IgD-negative memory B cell (primary cell): ENCODE measurements around the gene LRP8. TPM values are rescaled to one million over a fixed set of nuclear protein-coding genes. Genes with fewer than 3 reads are reported as not detected.

ENCODE experiments used
- H3K27ac Mint-ChIP-seq, 3 donors: one replicate each; pipeline ENCODE4 v1.8.0; 2020 to 2022; ENCODE audit warnings: mild to moderate bottlenecking in 3 of 3, mixed read lengths in 3 of 3, moderate library complexity in 1 of 3
- H3K27me3 Mint-ChIP-seq: one replicate; pipeline ENCODE4 v1.8.0; 2021; ENCODE audit warnings: mixed read lengths
- H3K36me3 Mint-ChIP-seq: one replicate; pipeline ENCODE4 v1.8.0; 2020; ENCODE audit warnings: mild to moderate bottlenecking, mixed read lengths
- H3K4me1 Mint-ChIP-seq, 3 donors: one replicate each; pipeline ENCODE4 v1.8.0; 2020 to 2022; ENCODE audit warnings: mixed read lengths in 3 of 3, mild to moderate bottlenecking in 1 of 3
- H3K4me3 Mint-ChIP-seq, 4 donors: one replicate each; pipeline ENCODE4 v1.8.0; 2020 to 2022; ENCODE audit warnings: mild to moderate bottlenecking in 4 of 4, mixed read lengths in 4 of 4, moderate library complexity in 3 of 4
- H3K9me3 Mint-ChIP-seq, 3 donors: one replicate each; pipeline ENCODE4 v1.8.0; 2020 to 2021; ENCODE audit warnings: mixed read lengths in 3 of 3, mild to moderate bottlenecking in 1 of 3
- polyA plus RNA-seq: library from polyadenylated mRNA; unstranded; fragments of 300-500 nt; fragmentation: Illumina TruSeq; gene quantifications from one replicate; pipeline ENCODE4 v1.2.3, GENCODE V29; 2021

LRP8 gene
- polyA plus RNA-seq, 1 donor from 2014 or later, result 0.95 TPM

GRCh38 chr1:53272349-53272748 lies 55.5 kb downstream of the LRP8 start:
- Mint-ChIP-seq H3K4me1 (peaks cover 0 to 8% (median 6%) of the 10 kb centered on the region in 3 donors), H3K27ac (no peak overlapping the region), H3K36me3 (no peaks in the 10 kb centered on the region), H3K4me3 (no peak overlapping the region), H3K27me3 (no peaks in the 10 kb centered on the region), H3K9me3 (no peaks in the 10 kb centered on the region)

GRCh38 chr1:53271446-53272090 lies 56.3 kb downstream of the LRP8 start:
- H3K9me3 Mint-ChIP-seq, result no peaks in the 10 kb centered on the region
- no peaks in the 10 kb centered on the region for H3K36me3 Mint-ChIP-seq
- H3K4me1 Mint-ChIP-seq, result peaks cover 0 to 8% (median 6%) of the 10 kb centered on the region in 3 donors
- H3K4me3 Mint-ChIP-seq, result no peak overlapping the region
- no peak overlapping the region for H3K27ac Mint-ChIP-seq
- no peaks in the 10 kb centered on the region for H3K27me3 Mint-ChIP-seq

- Mint-ChIP-seq H3K4me3 (no peak overlapping the region), H3K27me3 (no peaks in the 10 kb centered on the region), H3K27ac (no peak overlapping the region), H3K4me1 (peaks cover 0 to 8% (median 6%) of the 10 kb centered on the region in 3 donors), H3K36me3 (no peaks in the 10 kb centered on the region), H3K9me3 (no peaks in the 10 kb centered on the region)
Measured at GRCh38 chr1:53270873-53271272, 57.0 kb downstream of the LRP8 start.

- Mint-ChIP-seq H3K27me3 (no peaks in the 10 kb centered on the region), H3K4me1 (peaks cover 0 to 8% (median 6%) of the 10 kb centered on the region in 3 donors), H3K4me3 (no peak overlapping the region), H3K27ac (no peak overlapping the region), H3K9me3 (no peaks in the 10 kb centered on the region), H3K36me3 (no peaks in the 10 kb centered on the region)
Measured at GRCh38 chr1:53270107-53270506, 57.8 kb downstream of the LRP8 start.

GRCh38 chr1:53267761-53268160 lies 60.1 kb downstream of the LRP8 start:
- Mint-ChIP-seq H3K27me3 (no peaks in the 10 kb centered on the region), H3K27ac (no peak overlapping the region), H3K4me3 (no peak overlapping the region), H3K36me3 (peaks cover 2% of the 10 kb centered on the region), H3K9me3 (no peaks in the 10 kb centered on the region), H3K4me1 (peaks cover 0 to 8% (median 6%) of the 10 kb centered on the region in 3 donors)

GRCh38 chr1:53266038-53266437 lies 61.8 kb downstream of the LRP8 start:
- Mint-ChIP-seq H3K4me3 (no peak overlapping the region), H3K27me3 (no peaks in the 10 kb centered on the region), H3K4me1 (peaks cover 0 to 9% (median 8%) of the 10 kb centered on the region in 3 donors), H3K36me3 (peaks cover 4% of the 10 kb centered on the region), H3K27ac (no peak overlapping the region), H3K9me3 (no peaks in the 10 kb centered on the region)

- no peaks in the 10 kb centered on the region for H3K9me3 Mint-ChIP-seq
- no peak overlapping the region for H3K4me3 Mint-ChIP-seq
- H3K4me1 Mint-ChIP-seq, result peaks cover 0 to 12% (median 8%) of the 10 kb centered on the region in 3 donors
- no peaks in the 10 kb centered on the region for H3K27me3 Mint-ChIP-seq
- peaks cover 7% of the 10 kb centered on the region for H3K36me3 Mint-ChIP-seq
- H3K27ac Mint-ChIP-seq, result no peak overlapping the region
Measured at GRCh38 chr1:53265581-53265980, 62.3 kb downstream of the LRP8 start.

- H3K36me3 Mint-ChIP-seq, result peaks cover 7% of the 10 kb centered on the region
- H3K9me3 Mint-ChIP-seq, result no peaks in the 10 kb centered on the region
- H3K4me1 Mint-ChIP-seq, result peaks cover 6 to 13% (median 10%) of the 10 kb centered on the region in 3 donors
- no peak overlapping the region for H3K4me3 Mint-ChIP-seq
- no peak overlapping the region for H3K27ac Mint-ChIP-seq
- H3K27me3 Mint-ChIP-seq, result no peaks in the 10 kb centered on the region
Measured at GRCh38 chr1:53264048-53264447, 63.8 kb downstream of the LRP8 start.

GRCh38 chr1:53262000-53262399 lies 65.9 kb downstream of the LRP8 start:
- Mint-ChIP-seq H3K27me3 (no peaks in the 10 kb centered on the region), H3K27ac (no peak overlapping the region), H3K4me3 (no peak overlapping the region), H3K36me3 (peaks cover 9% of the 10 kb centered on the region), H3K9me3 (no peaks in the 10 kb centered on the region), H3K4me1 (peaks cover 6 to 13% (median 10%) of the 10 kb centered on the region in 3 donors)

GRCh38 chr1:53260631-53261247 lies 67.1 kb downstream of the LRP8 start:
- peak overlapping the region in 1 of 3 donors; percentile 71 for H3K27ac Mint-ChIP-seq
- no peaks in the 10 kb centered on the region for H3K27me3 Mint-ChIP-seq
- no peaks in the 10 kb centered on the region for H3K9me3 Mint-ChIP-seq
- H3K4me1 Mint-ChIP-seq, result peaks cover 6 to 13% (median 10%) of the 10 kb centered on the region in 3 donors
- peaks cover 9% of the 10 kb centered on the region for H3K36me3 Mint-ChIP-seq
- peak overlapping the region in 1 of 4 donors; percentile 48 for H3K4me3 Mint-ChIP-seq

- no peaks in the 10 kb centered on the region for H3K9me3 Mint-ChIP-seq
- H3K27ac Mint-ChIP-seq, result peak overlapping the region; percentile 14 to 91 (median 71)
- H3K4me1 Mint-ChIP-seq, result peaks cover 6 to 13% (median 10%) of the 10 kb centered on the region in 3 donors
- H3K36me3 Mint-ChIP-seq, result peaks cover 9% of the 10 kb centered on the region
- H3K4me3 Mint-ChIP-seq, result peak overlapping the region in 1 of 4 donors; percentile 2
- no peaks in the 10 kb centered on the region for H3K27me3 Mint-ChIP-seq
Measured at GRCh38 chr1:53259932-53260331, 67.9 kb downstream of the LRP8 start.

- peaks cover 6 to 13% (median 10%) of the 10 kb centered on the region in 3 donors for H3K4me1 Mint-ChIP-seq
- peak overlapping the region in 1 of 3 donors; percentile 67 for H3K27ac Mint-ChIP-seq
- H3K9me3 Mint-ChIP-seq, result no peaks in the 10 kb centered on the region
- no peak overlapping the region for H3K4me3 Mint-ChIP-seq
- peaks cover 7% of the 10 kb centered on the region for H3K36me3 Mint-ChIP-seq
- no peaks in the 10 kb centered on the region for H3K27me3 Mint-ChIP-seq
Measured at GRCh38 chr1:53258216-53258615, 69.7 kb downstream of the LRP8 start.

- H3K9me3 Mint-ChIP-seq, result no peaks in the 10 kb centered on the region
- H3K4me1 Mint-ChIP-seq, result peaks cover 6 to 13% (median 10%) of the 10 kb centered on the region in 3 donors
- H3K36me3 Mint-ChIP-seq, result peaks cover 7% of the 10 kb centered on the region
- H3K4me3 Mint-ChIP-seq, result no peak overlapping the region
- peak overlapping the region in 1 of 3 donors; percentile 67 for H3K27ac Mint-ChIP-seq
- H3K27me3 Mint-ChIP-seq, result no peaks in the 10 kb centered on the region
Measured at GRCh38 chr1:53257454-53258081, 70.3 kb downstream of the LRP8 start.

- Mint-ChIP-seq H3K4me3 (no peak overlapping the region), H3K27me3 (no peaks in the 10 kb centered on the region), H3K4me1 (peaks cover 6 to 13% (median 10%) of the 10 kb centered on the region in 3 donors), H3K27ac (no peak overlapping the region), H3K9me3 (no peaks in the 10 kb centered on the region), H3K36me3 (peaks cover 9% of the 10 kb centered on the region)
Measured at GRCh38 chr1:53256511-53257453, 71.1 kb downstream of the LRP8 start.
